Right cardiac atrium (tissue), 5 donors: ENCODE results near the gene MPV17L2. TPM values are rescaled to one million over a fixed set of nuclear protein-coding genes. Genes with fewer than 3 reads are reported as not detected.

Source experiments
- ATAC-seq, 2 donors: fragments of 200-7000 bp; cut with Tn5 transposase; one replicate each; pipeline versions ENCODE4 v1.8.0 to v1.9.1; 2020; ENCODE audit warnings: moderate library complexity in 2 of 2, mild to moderate bottlenecking in 1 of 2
- DNase-seq, 3 donors: peaks; one replicate each; pipeline ENCODE4 v3.0.0-alpha.2; 2020
- H3K27ac ChIP-seq: one replicate; pipeline ENCODE4 v1.5.1; 2013; ENCODE audit warnings: mild to moderate bottlenecking, low read length, control low read depth, moderate library complexity
- H3K27me3 ChIP-seq: one replicate; pipeline ENCODE4 v1.6.1; 2013; ENCODE audit not compliant: control insufficient read depth, insufficient read depth
- H3K4me1 ChIP-seq: one replicate; pipeline ENCODE4 v1.6.1; 2013; ENCODE audit warnings: low read length; ENCODE audit not compliant: control insufficient read depth, insufficient read depth
- H3K4me3 ChIP-seq: one replicate; pipeline ENCODE4 v1.5.1; 2013; ENCODE audit warnings: low read length, control low read depth
- H3K9me3 ChIP-seq: one replicate; pipeline ENCODE4 v1.6.1; 2013; ENCODE audit warnings: low read length; ENCODE audit not compliant: control insufficient read depth
- WGBS: extraction: QIAGEN DNeasy Blood & Tissue Kit; methylation state at CpG from one replicate; pipeline ENCODE4 v1.1.7; 2013; 5-methylcytosine and 5-hydroxymethylcytosine counted together
- intact Hi-C, 4 donors: fragments of 100-400 bp; cut with DNase I; formaldehyde crosslinking; loops; one replicate each; pipeline versions ENCODE4 v1.11.0 to v1.14.0; 2022 to 2023
- polyA plus RNA-seq: library from polyadenylated mRNA; stranded (reverse); fragments of 200-250 nt; gene quantifications from one replicate; pipeline ENCODE4 v1.2.3, GENCODE V29; 2013
- total RNA-seq, 4 donors: library from RNA; stranded (reverse); fragmentation: NEBNext Ultra II Directional; extraction: Animal tissue kit (Norgen Biotek cat#: 25700); gene quantifications; one replicate each; pipeline ENCODE4 v1.2.1, GENCODE V29; 2021
- donor health status: healthy with polysubstance abuse.
- donor health status: DM: no; HTN: yes; CAD: no.
- donor health status: DM: no; HTN: no; CAD: no.
- donor health status: DM: no; HTN: yes; CAD: no; lungs with severe emphysema.
- donor health status: DM: yes; HTN: yes; CAD: no.

The MPV17L2 gene
- total and polyA plus RNA-seq, 5 donors: 8.0 to 19.5 (median 11.4) TPM

DNA sequence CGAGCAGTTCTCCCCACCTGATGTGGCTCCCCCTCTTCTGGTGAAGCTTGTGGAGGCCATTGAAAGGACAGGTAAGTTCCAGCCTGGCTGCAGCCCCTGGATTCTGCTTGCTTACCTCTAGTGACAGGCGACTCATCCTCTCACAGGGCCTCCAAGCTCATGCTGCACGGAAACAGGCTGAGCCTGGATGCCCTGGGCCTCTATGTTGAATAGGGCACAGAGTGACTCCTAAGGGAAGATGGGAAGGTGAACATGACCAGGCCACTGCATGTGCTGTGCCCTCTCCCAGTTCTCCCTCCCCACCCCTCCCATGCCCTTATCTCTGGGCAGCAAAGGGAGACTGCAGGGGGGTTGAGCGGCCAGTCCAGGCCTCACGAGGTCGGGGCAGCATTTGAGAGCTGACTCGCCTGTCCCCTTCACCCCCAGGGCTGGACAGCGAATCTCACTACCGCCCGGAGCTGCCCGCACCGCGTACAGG lies 32.5 kb upstream of the MPV17L2 start:
- Histone ChIP-seq H3K4me1 (peaks cover 7% of the 10 kb centered on the region), H3K27me3 (no peaks in the 10 kb centered on the region), H3K9me3 (no peaks in the 10 kb centered on the region), H3K4me3 (peak overlapping the region; percentile 44), H3K27ac (peak overlapping the region; percentile 55)
- 57% methylated on average over 13 of the region's 13 CpGs for WGBS
- DNase-seq: no peak
- intact Hi-C loops: loop anchor here in 2 of 4 donors (5.0 to 10.0 kb wide), 2 partner anchors 46 to 48 kb away; no protein-coding TSS in a partner anchor
- ATAC-seq: peak; percentile 6 to 8

DNA sequence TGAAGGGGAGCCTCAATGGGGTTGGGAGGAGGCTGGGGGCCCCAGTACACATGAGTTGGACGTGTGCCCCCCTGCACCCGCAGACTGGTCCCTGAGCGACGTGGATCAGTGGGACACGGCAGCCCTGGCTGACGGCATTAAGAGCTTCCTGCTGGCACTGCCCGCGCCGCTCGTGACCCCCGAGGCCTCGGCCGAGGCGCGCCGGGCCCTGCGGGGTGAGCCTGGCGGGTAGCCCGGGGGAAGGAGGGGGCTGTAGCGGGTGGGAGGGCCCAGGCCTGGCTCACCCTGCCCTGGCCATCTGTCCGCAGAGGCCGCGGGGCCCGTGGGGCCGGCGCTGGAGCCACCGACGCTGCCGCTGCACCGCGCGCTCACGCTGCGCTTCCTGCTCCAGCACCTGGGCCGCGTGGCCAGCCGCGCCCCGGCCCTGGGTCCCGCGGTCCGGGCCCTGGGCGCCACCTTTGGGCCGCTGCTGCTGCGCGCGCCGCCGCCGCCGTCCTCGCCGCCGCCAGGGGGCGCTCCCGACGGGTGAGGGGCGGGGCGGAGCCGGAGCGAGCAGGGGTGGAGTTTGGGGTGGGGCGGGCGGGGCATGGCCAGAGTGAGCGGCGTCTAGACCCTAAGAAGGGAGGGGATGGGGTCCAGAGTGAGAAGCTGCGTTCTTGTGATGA lies 31.9 kb upstream of the MPV17L2 start:
- Histone ChIP-seq H3K27me3 (no peaks in the 10 kb centered on the region), H3K27ac (peak overlapping the region; percentile 55), H3K4me1 (peaks cover 7% of the 10 kb centered on the region), H3K4me3 (peak overlapping the region; percentile 44), H3K9me3 (no peaks in the 10 kb centered on the region)
- ATAC-seq (peak; percentile 71 to 78), DNase-seq (peak; percentile 74 to 92 (median 89))
- 1% methylated on average over 66 of the region's 66 CpGs for WGBS
- intact Hi-C loops: loop anchor here in 2 of 4 donors (5.0 to 10.0 kb wide), 2 partner anchors 46 to 49 kb away; no protein-coding TSS in a partner anchor

DNA sequence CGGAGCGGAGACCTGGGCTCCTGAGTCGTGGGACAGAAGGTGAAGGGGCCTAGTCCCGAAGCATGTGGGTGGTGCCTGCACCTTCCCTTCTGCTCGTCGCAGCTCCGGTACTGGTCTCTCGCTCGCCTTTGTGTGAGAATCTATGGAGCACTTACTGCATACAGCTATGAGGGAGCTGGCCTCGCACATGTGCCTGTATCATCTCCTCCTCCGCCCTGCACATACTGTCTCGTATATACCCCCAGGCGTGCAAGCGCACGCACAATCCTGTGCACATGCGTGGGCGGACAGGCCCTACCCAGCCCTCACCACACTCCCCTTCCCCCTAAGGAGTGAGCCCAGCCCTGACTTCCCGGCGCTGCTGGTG lies 31.4 kb upstream of the MPV17L2 start:
- ATAC-seq: peak; percentile 1 to 3
- WGBS: 64% methylated on average over 19 of the region's 19 CpGs
- Histone ChIP-seq H3K4me3 (peak overlapping the region; percentile 44), H3K27me3 (no peaks in the 10 kb centered on the region), H3K9me3 (no peaks in the 10 kb centered on the region), H3K4me1 (peaks cover 4% of the 10 kb centered on the region), H3K27ac (no peak overlapping the region)
- intact Hi-C loops: loop anchor here in 2 of 4 donors (5.0 to 10.0 kb wide), 2 partner anchors 47 to 49 kb away; no protein-coding TSS in a partner anchor
- DNase-seq: no peak

DNA sequence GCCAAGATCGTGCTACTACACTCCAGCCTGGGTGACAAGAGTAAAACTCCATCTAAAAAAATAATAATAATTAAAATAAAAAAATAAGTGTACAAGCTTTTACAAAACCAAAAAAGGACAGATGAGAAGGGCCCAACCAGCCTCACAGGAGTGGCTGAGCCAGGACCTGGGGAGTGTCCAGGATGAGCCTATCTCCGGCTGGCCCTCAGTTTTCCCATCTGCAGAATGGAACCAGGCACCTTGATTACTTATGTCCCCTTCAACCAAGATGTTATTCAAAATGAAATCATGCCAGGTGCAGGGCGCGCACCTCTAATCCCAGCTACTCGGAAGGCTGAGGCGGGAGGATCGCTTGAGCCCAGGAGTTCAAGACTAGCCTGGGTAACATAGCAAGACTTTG lies 28.9 kb upstream of the MPV17L2 start:
- Histone ChIP-seq H3K9me3 (no peaks in the 10 kb centered on the region), H3K4me3 (no peak overlapping the region), H3K27ac (no peak overlapping the region), H3K27me3 (no peaks in the 10 kb centered on the region), H3K4me1 (peaks cover 2% of the 10 kb centered on the region)
- DNase-seq (no peak), ATAC-seq (no peak)
- WGBS: 94% methylated on average over 7 of the region's 7 CpGs
- intact Hi-C loops: loop anchor here in 2 of 4 donors (5.0 to 10.0 kb wide), 2 partner anchors 49 to 52 kb away; no protein-coding TSS in a partner anchor

DNA sequence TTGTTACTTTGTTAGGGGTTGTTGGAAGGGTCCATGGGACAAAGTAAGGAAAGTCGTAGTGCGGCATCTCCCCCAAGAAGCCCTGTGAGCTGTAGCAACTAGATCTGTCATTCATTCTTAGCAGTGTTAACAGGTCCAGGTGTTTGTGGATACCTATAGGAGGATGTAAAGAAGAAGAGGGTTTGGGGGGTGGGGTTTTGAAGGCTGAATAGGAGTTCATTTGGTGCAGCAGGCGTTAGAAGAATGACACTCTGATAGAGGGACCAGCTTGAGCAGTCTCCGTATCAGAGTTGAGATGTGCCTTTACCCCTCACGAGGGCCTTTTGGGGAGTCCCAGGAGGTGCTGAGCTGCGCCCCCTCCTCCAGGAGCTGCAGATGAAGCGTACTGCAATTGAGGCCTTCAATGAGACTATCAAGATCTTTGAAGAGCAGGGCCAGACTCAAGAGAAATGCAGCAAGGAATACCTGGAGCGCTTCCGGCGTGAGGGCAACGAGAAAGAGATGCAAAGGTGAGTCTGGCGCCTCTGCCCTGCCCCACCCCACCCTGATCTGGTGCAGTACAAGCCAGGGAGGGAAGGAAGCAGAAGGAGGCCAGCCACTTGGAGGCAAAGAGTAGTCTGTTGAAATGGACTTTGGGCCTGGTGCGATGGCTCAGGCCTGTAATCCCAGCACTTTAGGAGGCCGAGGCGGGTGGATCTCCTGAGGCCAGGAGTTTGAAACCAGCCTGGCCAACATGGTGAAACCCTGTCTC lies 27.0 kb upstream of the MPV17L2 start:
- no peaks in the 10 kb centered on the region for H3K9me3 ChIP-seq
- ATAC-seq (no peak), DNase-seq (no peak)
- H3K4me3 ChIP-seq: no peak overlapping the region
- 97% methylated on average over 15 of the region's 15 CpGs for WGBS
- no peaks in the 10 kb centered on the region for H3K27me3 ChIP-seq
- intact Hi-C loops: loop anchor here in 2 of 4 donors (5.0 to 10.0 kb wide), 2 partner anchors 51 to 54 kb away; no protein-coding TSS in a partner anchor
- no peaks in the 10 kb centered on the region for H3K4me1 ChIP-seq
- no peak overlapping the region for H3K27ac ChIP-seq

DNA sequence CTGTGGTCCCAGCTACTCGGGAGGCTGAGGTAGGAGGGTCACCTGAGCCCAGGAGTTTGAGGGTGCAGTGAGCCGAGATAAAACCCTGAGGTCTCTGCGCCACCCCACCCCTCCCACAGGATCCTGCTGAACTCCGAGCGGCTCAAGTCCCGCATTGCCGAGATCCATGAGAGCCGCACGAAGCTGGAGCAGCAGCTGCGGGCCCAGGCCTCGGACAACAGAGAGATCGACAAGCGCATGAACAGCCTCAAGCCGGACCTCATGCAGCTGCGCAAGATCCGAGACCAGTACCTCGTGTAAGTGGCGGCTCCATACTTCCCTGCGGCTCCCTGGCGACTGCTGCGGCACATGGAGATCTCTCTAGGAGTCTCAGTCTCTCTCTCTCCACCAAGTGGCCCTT lies 26.0 kb upstream of the MPV17L2 start:
- ATAC-seq (no peak), DNase-seq (no peak)
- intact Hi-C loops: loop anchor here in 2 of 4 donors (5.0 to 10.0 kb wide), 2 partner anchors 52 to 55 kb away; no protein-coding TSS in a partner anchor
- 94% methylated on average over 21 of the region's 21 CpGs for WGBS
- Histone ChIP-seq H3K27me3 (no peaks in the 10 kb centered on the region), H3K4me1 (no peaks in the 10 kb centered on the region), H3K27ac (no peak overlapping the region), H3K4me3 (no peak overlapping the region), H3K9me3 (no peaks in the 10 kb centered on the region)

DNA sequence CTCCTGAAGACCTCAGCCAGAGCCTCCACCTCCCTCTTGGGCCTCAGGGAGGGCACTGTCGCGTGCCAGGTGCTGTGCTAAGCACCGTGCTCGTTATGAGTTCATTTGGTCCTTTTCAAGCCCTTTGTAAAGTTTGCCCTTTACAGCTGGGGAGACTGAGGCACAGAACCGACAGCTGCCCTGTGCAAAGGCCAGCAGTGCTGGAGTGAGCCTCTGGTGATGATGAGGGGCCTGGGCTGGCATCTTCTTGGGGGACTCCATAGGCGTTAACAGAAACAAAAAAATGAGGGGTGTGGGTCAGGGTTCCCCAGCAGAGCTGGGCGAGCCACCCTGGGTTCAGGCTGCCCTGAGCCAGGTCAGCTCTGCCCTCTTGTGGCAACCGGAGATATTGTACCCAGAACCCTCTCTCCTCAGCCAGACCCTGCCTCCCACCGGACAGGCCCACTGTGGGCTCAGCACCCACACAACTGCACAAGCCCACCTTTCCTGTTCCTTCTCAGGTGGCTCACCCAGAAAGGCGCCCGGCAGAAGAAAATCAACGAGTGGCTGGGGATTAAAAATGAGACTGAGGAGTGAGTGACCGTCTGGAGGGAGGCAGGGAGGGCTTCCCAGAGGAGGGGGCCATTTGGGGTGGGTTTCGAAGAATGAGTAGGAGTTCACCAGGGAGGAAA lies 24.9 kb upstream of the MPV17L2 start:
- Histone ChIP-seq H3K27ac (no peak overlapping the region), H3K4me3 (no peak overlapping the region), H3K4me1 (no peaks in the 10 kb centered on the region), H3K27me3 (no peaks in the 10 kb centered on the region), H3K9me3 (no peaks in the 10 kb centered on the region)
- ATAC-seq: peak; percentile 55 to 59
- intact Hi-C loops: loop anchor here in 2 of 4 donors (5.0 to 10.0 kb wide), 2 partner anchors 53 to 56 kb away; no protein-coding TSS in a partner anchor
- 71% methylated on average over 14 of the region's 14 CpGs for WGBS
- peak in 1 of 3 donors; percentile 74 for DNase-seq

DNA sequence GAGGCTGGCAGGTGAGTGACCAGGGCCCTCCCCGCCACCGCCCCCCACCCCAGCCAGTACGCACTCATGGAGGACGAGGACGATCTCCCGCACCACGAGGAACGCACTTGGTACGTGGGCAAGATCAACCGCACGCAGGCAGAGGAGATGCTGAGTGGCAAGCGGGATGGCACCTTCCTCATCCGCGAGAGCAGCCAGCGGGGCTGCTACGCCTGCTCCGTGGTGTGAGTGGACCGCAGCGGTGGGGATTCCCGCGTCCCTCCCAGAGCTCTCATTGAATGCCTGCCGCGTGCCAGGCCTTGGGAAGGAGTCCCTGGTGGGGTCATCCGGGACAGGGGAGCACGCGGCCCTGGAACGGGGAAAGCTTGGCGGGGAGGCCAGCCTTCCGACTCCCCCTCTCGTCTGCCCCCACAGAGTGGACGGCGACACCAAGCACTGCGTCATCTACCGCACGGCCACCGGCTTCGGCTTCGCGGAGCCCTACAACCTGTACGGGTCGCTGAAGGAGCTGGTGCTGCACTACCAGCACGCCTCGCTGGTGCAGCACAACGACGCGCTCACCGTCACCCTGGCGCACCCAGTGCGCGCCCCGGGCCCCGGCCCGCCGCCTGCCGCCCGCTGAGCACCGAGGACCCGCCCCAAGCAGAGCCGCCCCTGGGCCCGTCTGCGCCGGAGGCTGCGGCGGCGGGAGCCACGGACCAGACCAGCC lies 24.2 kb upstream of the MPV17L2 start:
- DNase-seq (no peak), ATAC-seq (peak in 1 of 2 donors; percentile 2)
- Histone ChIP-seq H3K9me3 (no peaks in the 10 kb centered on the region), H3K4me3 (no peak overlapping the region), H3K27me3 (no peaks in the 10 kb centered on the region), H3K27ac (no peak overlapping the region), H3K4me1 (peaks cover 2% of the 10 kb centered on the region)
- intact Hi-C loops: loop anchor here in 2 of 4 donors (5.0 to 10.0 kb wide), 2 partner anchors 54 to 57 kb away; no protein-coding TSS in a partner anchor
- WGBS: 96% methylated on average over 66 of the region's 66 CpGs

DNA sequence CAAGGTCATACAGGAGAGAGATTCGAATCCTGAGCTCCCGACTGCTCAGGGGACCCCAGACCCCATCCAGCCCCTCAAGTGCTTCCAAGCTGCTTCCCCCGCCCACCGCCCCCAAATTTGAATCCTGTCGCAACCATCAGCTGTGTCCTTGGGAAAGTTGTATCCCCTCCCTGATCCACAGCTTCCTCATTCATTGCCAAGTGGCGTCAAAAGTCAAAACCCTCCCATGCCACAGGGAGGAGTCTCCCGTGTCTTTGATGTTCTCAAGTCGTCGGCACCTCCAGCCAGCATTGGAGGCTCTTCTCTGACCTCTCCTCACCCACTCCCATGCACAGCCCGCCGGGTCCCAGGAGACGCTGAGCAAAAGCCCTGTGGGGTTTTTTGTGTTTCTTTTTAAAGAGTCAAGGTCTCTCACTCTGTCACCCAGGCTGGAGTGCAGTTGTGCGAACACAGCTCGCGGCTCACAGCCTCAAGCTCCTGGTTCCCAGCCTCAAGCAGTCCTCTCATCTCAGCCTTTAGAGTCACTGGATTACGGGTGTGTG lies 22.2 kb upstream of the MPV17L2 start:
- ATAC-seq (peak in 1 of 2 donors; percentile 25), DNase-seq (no peak)
- H3K27ac ChIP-seq: peak overlapping the region; percentile 33
- 50% methylated on average over 16 of the region's 16 CpGs for WGBS
- H3K4me1 ChIP-seq: peaks cover 2% of the 10 kb centered on the region
- no peak overlapping the region for H3K4me3 ChIP-seq
- H3K9me3 ChIP-seq: no peaks in the 10 kb centered on the region
- no peaks in the 10 kb centered on the region for H3K27me3 ChIP-seq
- intact Hi-C loops: no loop called here
